ENCODE results near the gene CLEC9A. TPM values are rescaled to one million over a fixed set of nuclear protein-coding genes. Genes with fewer than 3 reads are reported as not detected.

CLEC9A gene
- total and polyA plus RNA-seq, 2 donors (not counting 1 experiment from before 2014, with no cell fraction given), result not detected

DNA sequence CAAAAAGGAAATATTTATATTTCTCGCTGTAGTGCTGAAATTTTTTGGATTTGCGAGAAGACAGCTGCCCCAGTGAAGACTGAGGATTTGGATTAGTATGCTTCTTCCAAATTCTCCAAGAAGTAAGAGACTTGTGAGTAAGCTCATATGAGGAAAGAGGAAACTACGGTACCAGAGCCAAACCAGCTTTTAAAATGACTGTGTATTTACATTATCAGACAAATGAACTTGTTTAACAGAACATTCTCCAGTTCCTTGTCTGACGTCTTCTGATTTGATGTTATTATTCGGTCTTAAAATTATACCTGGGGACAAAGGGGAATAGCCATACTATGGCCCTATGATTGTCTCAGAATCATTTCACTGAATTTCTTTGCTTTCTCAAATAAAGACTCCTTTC, 12.1 kb upstream of the CLEC9A start:
- no peaks in the 10 kb centered on the region for H4K20me1 ChIP-seq (ENCODE audit: control insufficient read depth, insufficient read depth, low read length, poor library complexity, severe bottlenecking)
- DNase-seq (no peak), ATAC-seq (ENCODE audit: low read depth) (no peak)
- no peak overlapping the region for H3K9ac ChIP-seq (ENCODE audit: low read length)
- no peaks in the 10 kb centered on the region for H3K4me1 ChIP-seq (ENCODE audit: control insufficient read depth in 2 of 2, insufficient read depth in 2 of 2, low read length in 2 of 2)
- no peak overlapping the region for H2AFZ ChIP-seq (ENCODE audit: insufficient read depth, low read depth, low read length, poor library complexity, severe bottlenecking)
- WGBS (ENCODE audit: insufficient coverage), result 100% methylated on average over 2 of the region's 5 CpGs
- intact Hi-C loops (cut with micrococcal nuclease), result no loop called here
- POLR2A ChIA-PET, result no interaction called here
- Mint-ChIP-seq H3K27me3 (peaks cover 27% of the 10 kb centered on the region), H3K9me3 (ENCODE audit: insufficient read depth) (no peaks in the 10 kb centered on the region), H3K4me1 (no peaks in the 10 kb centered on the region), H3K27ac (no peak overlapping the region), H3K4me3 (no peak overlapping the region)
- no peaks in the 10 kb centered on the region for H3K27me3 ChIP-seq (replicated peaks in 1 of 4; ENCODE audit: control extremely low read depth in 1 of 4, control insufficient read depth in 3 of 4, insufficient read depth in 4 of 4, low read length in 3 of 4)
- TF ChIP-seq, protein P1, sequence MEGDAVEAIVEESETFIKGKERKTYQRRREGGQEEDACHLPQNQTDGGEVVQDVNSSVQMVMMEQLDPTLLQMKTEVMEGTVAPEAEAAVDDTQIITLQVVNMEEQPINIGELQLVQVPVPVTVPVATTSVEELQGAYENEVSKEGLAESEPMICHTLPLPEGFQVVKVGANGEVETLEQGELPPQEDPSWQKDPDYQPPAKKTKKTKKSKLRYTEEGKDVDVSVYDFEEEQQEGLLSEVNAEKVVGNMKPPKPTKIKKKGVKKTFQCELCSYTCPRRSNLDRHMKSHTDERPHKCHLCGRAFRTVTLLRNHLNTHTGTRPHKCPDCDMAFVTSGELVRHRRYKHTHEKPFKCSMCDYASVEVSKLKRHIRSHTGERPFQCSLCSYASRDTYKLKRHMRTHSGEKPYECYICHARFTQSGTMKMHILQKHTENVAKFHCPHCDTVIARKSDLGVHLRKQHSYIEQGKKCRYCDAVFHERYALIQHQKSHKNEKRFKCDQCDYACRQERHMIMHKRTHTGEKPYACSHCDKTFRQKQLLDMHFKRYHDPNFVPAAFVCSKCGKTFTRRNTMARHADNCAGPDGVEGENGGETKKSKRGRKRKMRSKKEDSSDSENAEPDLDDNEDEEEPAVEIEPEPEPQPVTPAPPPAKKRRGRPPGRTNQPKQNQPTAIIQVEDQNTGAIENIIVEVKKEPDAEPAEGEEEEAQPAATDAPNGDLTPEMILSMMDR (IDR thresholded peaks at IDR 0.05), result no peak
- no peak for TF ChIP-seq EZH2 (IDR thresholded peaks at IDR 0.05; ENCODE audit: borderline replicate concordance, insufficient read depth, low read depth, low read length, poor library complexity, severe bottlenecking)
- H3K9me3 ChIP-seq (ENCODE audit: control extremely low read depth in 1 of 3, control insufficient read depth in 2 of 3, insufficient read depth in 1 of 3, low read length in 2 of 3), result peaks cover 0 to 1% (median 0%) of the 10 kb centered on the region in 3 donors
- no peaks in the 10 kb centered on the region for H3K36me3 ChIP-seq (replicated peaks in 1 of 2; ENCODE audit: control extremely low read depth in 1 of 2, control insufficient read depth in 1 of 2, extremely low read depth in 1 of 2, insufficient read depth in 2 of 2, low read length in 1 of 2)
- no peaks in the 10 kb centered on the region for H3K79me2 ChIP-seq (ENCODE audit: control insufficient read depth, insufficient read depth, low read length)
- H3K4me2 ChIP-seq (replicated peaks; ENCODE audit: low read depth, low read length, poor library complexity, severe bottlenecking), result no peak overlapping the region
- no peak overlapping the region for H3K4me3 ChIP-seq (ENCODE audit: control extremely low read depth in 1 of 5, extremely low read depth in 1 of 5, insufficient read depth in 1 of 5, low read depth in 2 of 5, low read length in 4 of 5)
- CTCF ChIA-PET, result no interaction called here
- H3K27ac ChIP-seq (ENCODE audit: low read length in 2 of 2), result no peak overlapping the region

DNA sequence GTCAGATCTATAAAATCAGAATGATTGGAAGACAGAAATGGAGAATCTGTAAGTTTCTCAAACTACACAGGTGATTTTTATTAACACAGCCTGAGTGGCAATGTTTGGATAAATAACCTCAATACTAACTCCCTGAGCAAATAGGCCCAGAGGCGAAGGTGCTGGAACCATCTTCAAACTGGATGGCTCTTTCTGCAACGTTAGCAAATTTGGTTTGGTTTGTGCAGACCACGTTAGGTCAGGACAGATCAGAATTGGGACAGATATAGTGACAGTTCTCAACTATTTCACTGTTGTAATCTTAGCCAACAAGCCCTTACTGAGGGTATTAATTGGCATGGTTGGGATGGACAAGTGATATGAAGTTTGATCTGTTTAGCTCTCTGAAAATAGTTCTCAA, 9.1 kb upstream of the CLEC9A start:
- Mint-ChIP-seq H3K27me3 (peaks cover 20% of the 10 kb centered on the region), H3K4me1 (no peaks in the 10 kb centered on the region), H3K9me3 (ENCODE audit: insufficient read depth) (peaks cover 2% of the 10 kb centered on the region), H3K4me3 (no peak overlapping the region), H3K27ac (no peak overlapping the region)
- ChIA-PET POLR2A (no interaction called here), CTCF (no interaction called here)
- Histone ChIP-seq H3K79me2 (ENCODE audit: control insufficient read depth, insufficient read depth, low read length) (no peaks in the 10 kb centered on the region), H3K4me1 (ENCODE audit: control insufficient read depth in 2 of 2, insufficient read depth in 2 of 2, low read length in 2 of 2) (no peaks in the 10 kb centered on the region), H3K9ac (ENCODE audit: low read length) (no peak overlapping the region), H3K4me2 (replicated peaks; ENCODE audit: low read depth, low read length, poor library complexity, severe bottlenecking) (no peak overlapping the region), H3K36me3 (replicated peaks in 1 of 2; ENCODE audit: control extremely low read depth in 1 of 2, control insufficient read depth in 1 of 2, extremely low read depth in 1 of 2, insufficient read depth in 2 of 2, low read length in 1 of 2) (no peaks in the 10 kb centered on the region), H2AFZ (ENCODE audit: insufficient read depth, low read depth, low read length, poor library complexity, severe bottlenecking) (no peak overlapping the region), H3K9me3 (ENCODE audit: control extremely low read depth in 1 of 3, control insufficient read depth in 2 of 3, insufficient read depth in 1 of 3, low read length in 2 of 3) (no peaks in the 10 kb centered on the region), H4K20me1 (ENCODE audit: control insufficient read depth, insufficient read depth, low read length, poor library complexity, severe bottlenecking) (no peaks in the 10 kb centered on the region), H3K27ac (ENCODE audit: low read length in 2 of 2) (no peak overlapping the region), H3K27me3 (replicated peaks in 1 of 4; ENCODE audit: control extremely low read depth in 1 of 4, control insufficient read depth in 3 of 4, insufficient read depth in 4 of 4, low read length in 3 of 4) (peaks cover 0 to 3% (median 0%) of the 10 kb centered on the region in 4 experiments), H3K4me3 (ENCODE audit: control extremely low read depth in 1 of 5, extremely low read depth in 1 of 5, insufficient read depth in 1 of 5, low read depth in 2 of 5, low read length in 4 of 5) (no peak overlapping the region)
- DNase-seq (no peak), ATAC-seq (ENCODE audit: low read depth) (no peak)
- no CpG with 5 or more reads among the region's 3 CpGs for WGBS (ENCODE audit: insufficient coverage)
- intact Hi-C loops (cut with micrococcal nuclease), result no loop called here
- no peak for TF ChIP-seq EZH2 (IDR thresholded peaks at IDR 0.05; ENCODE audit: borderline replicate concordance, insufficient read depth, low read depth, low read length, poor library complexity, severe bottlenecking)
- TF ChIP-seq, protein P1 (IDR thresholded peaks at IDR 0.05), result no peak

Data from B cell (primary cell).